ENCODE data around the gene PACRG. TPM values are rescaled to one million over a fixed set of nuclear protein-coding genes. Genes with fewer than 3 reads are reported as not detected.

The PACRG gene
- total and polyA plus RNA-seq, 9 donors: 2.5 to 33.1 (median 3.8) TPM

- Histone ChIP-seq H3K27me3 (no peaks in the 10 kb centered on the region), H3K36me3 (no peaks in the 10 kb centered on the region), H3K4me1 (ENCODE audit: insufficient read depth) (no peaks in the 10 kb centered on the region), H3K4me3 (no peak overlapping the region), H3K9me3 (no peaks in the 10 kb centered on the region), H3K27ac (no peak overlapping the region)
- no peak for DNase-seq
- TF ChIP-seq POLR2A (IDR thresholded peaks at IDR 0.05) (no peak), CTCF (IDR thresholded peaks at IDR 0.05) (no peak), EP300 (IDR thresholded peaks at IDR 0.05) (no peak)
- intact Hi-C loops (cut with DNase I): no loop called here
- 82 to 89% (median 83%) methylated on average over 10 of the region's 10 CpGs for WGBS, 3 donors
Measured at GRCh38 chr6:163136681-163137397, 409.1 kb downstream of the PACRG start.

GRCh38 chr6:163137398-163137881 lies 409.7 kb downstream of the PACRG start:
- TF ChIP-seq CTCF (IDR thresholded peaks at IDR 0.05): no peak
- TF ChIP-seq EP300 (IDR thresholded peaks at IDR 0.05): no peak
- TF ChIP-seq POLR2A (IDR thresholded peaks at IDR 0.05): no peak
- Histone ChIP-seq H3K9me3 (no peaks in the 10 kb centered on the region), H3K4me1 (ENCODE audit: insufficient read depth) (no peaks in the 10 kb centered on the region), H3K36me3 (no peaks in the 10 kb centered on the region), H3K27me3 (no peaks in the 10 kb centered on the region), H3K27ac (no peak overlapping the region), H3K4me3 (no peak overlapping the region)
- WGBS, 3 donors: 91 to 93% (median 93%) methylated on average over 21 of the region's 21 CpGs
- intact Hi-C loops (cut with DNase I): no loop called here
- DNase-seq: no peak

- 47 to 60% (median 55%) methylated on average over 4 of the region's 4 CpGs for WGBS, 3 donors
- Histone ChIP-seq H3K27ac (no peak overlapping the region), H3K9me3 (no peaks in the 10 kb centered on the region), H3K4me3 (no peak overlapping the region), H3K36me3 (no peaks in the 10 kb centered on the region), H3K27me3 (no peaks in the 10 kb centered on the region), H3K4me1 (ENCODE audit: insufficient read depth) (no peaks in the 10 kb centered on the region)
- intact Hi-C loops (cut with DNase I): no loop called here
- no peak for DNase-seq
- TF ChIP-seq POLR2A (IDR thresholded peaks at IDR 0.05) (no peak), EP300 (IDR thresholded peaks at IDR 0.05) (no peak), CTCF (IDR thresholded peaks at IDR 0.05) (no peak)
Measured at GRCh38 chr6:163146036-163146435, 418.3 kb downstream of the PACRG start.

GRCh38 chr6:163147994-163148393 lies 420.2 kb downstream of the PACRG start:
- no peak overlapping the region for H3K27ac ChIP-seq
- intact Hi-C loops (cut with DNase I): no loop called here
- WGBS, 3 donors: 43 to 54% (median 45%) methylated on average over 4 of the region's 4 CpGs
- no peaks in the 10 kb centered on the region for H3K36me3 ChIP-seq
- no peak overlapping the region for H3K4me3 ChIP-seq
- no peak for DNase-seq
- no peaks in the 10 kb centered on the region for H3K9me3 ChIP-seq
- H3K4me1 ChIP-seq (ENCODE audit: insufficient read depth): no peaks in the 10 kb centered on the region
- no peaks in the 10 kb centered on the region for H3K27me3 ChIP-seq
- TF ChIP-seq POLR2A (IDR thresholded peaks at IDR 0.05): no peak
- TF ChIP-seq EP300 (IDR thresholded peaks at IDR 0.05): no peak
- TF ChIP-seq CTCF (IDR thresholded peaks at IDR 0.05): no peak

All from ovary (tissue), 9 donors.